ENCODE results near the gene HOPX. TPM values are rescaled to one million over a fixed set of nuclear protein-coding genes. Genes with fewer than 3 reads are reported as not detected.

HOPX gene
- polyA plus RNA-seq, 2 of the 4 experiments (the other 2 are of a cell fraction) = not detected

DNA sequence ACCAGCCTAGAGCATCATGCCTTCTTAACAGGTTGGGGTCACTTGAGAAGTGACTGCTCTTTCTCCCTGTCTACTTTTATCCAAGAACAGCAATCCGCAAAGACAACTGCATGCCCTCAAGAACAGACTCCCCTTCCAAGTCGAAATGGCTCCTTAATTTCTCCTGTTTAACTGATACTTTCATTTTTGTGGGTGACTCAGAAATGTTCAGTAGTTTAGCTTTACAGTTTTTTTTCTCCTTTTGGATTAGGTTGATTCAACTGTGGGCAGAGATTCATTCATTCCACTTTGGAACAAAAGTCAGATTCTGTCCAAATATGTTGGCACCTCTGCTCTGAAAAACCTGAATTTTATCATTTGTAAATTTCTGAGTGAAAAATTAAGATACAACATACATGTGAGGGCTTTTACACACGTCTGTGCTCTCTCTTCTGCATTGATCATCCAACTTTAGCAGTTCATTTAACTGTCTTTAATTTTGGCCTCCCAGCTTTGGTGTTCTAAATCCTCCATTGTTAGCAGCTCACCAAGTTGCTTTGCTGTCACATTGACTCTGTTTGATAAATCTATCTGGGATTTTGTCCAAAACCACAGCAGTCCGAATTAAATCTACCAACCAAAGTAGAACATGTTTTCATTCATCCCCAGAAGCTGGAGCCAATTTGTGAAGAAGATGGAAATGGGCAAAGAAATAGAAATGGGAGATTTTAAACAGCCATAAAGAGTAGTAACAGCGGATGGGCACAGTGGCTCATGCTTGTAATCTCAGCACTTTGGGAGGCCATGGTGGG, 50.0 kb downstream of the HOPX start:
- no peak overlapping the region for H3K4me3 ChIP-seq
- TF ChIP-seq JUNB (IDR thresholded peaks at IDR 0.05) (no peak), RFX5 (IDR thresholded peaks at IDR 0.05) (no peak), HOXA7 (CRISPR knock-in tag; IDR thresholded peaks at IDR 0.05) (no peak), SREBF2 (IDR thresholded peaks at IDR 0.05) (no peak), MAFK (IDR thresholded peaks at IDR 0.05; ENCODE audit: partially characterized antibody) (no peak), RNF2 (IDR thresholded peaks at IDR 0.05; ENCODE audit: borderline replicate concordance, low read depth) (no peak), TP53 (CRISPR knock-in tag; IDR thresholded peaks at IDR 0.05) (no peak), HOXB5 (CRISPR knock-in tag; IDR thresholded peaks at IDR 0.05) (no peak), HEYL (CRISPR knock-in tag; IDR thresholded peaks at IDR 0.05) (no peak), CBX8 (IDR thresholded peaks at IDR 0.05) (no peak)
- TF ChIP-seq, protein P1, sequence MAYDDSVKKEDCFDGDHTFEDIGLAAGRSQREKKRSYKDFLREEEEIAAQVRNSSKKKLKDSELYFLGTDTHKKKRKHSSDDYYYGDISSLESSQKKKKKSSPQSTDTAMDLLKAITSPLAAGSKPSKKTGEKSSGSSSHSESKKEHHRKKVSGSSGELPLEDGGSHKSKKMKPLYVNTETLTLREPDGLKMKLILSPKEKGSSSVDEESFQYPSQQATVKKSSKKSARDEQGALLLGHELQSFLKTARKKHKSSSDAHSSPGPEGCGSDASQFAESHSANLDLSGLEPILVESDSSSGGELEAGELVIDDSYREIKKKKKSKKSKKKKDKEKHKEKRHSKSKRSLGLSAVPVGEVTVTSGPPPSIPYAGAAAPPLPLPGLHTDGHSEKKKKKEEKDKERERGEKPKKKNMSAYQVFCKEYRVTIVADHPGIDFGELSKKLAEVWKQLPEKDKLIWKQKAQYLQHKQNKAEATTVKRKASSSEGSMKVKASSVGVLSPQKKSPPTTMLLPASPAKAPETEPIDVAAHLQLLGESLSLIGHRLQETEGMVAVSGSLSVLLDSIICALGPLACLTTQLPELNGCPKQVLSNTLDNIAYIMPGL (CRISPR knock-in tag; IDR thresholded peaks at IDR 0.05; ENCODE audit: borderline replicate concordance) = no peak
- ATAC-seq = no peak
- H3K9me3 ChIP-seq = no peaks in the 10 kb centered on the region; the same call in 2 of the 3 replicates
- FAIRE-seq = no peak
- H3K4me2 ChIP-seq = no peak overlapping the region
- no peak for DNase-seq (ENCODE audit: low read depth in 1 of 2, low spot score in 1 of 2)
- 41% methylated on average over 5 of the region's 5 CpGs for WGBS (ENCODE audit: missing lambda C conversion rate)
- CTCF ChIA-PET = interaction anchor here (1.8 kb wide), 1 partner anchor 10 kb away, joined by 4 read pairs; no protein-coding TSS in a partner anchor
- no peaks in the 10 kb centered on the region for H3K4me1 ChIP-seq
- POLR2A ChIA-PET = no interaction called here
- H3K27ac ChIP-seq = no peak overlapping the region

DNA sequence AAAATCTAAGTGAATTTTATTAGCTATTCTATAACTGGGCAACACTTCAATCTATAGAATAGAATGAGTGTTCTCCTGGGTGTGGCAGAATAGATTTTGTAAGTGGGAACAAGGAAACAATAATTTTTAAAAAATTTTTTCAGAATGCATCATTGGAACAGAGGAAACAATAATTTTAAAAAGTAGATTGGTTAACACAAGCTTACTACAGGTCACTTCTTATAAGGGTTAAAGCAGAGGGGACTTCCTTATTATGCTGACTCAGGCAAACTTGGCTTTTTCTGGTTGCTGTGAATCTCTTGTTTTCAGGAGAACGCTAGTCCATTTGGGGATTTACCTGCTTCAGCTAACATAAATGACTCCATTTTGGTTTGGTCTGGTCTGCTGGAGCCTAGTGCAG, 52.5 kb downstream of the HOPX start:
- ChIA-PET POLR2A (no interaction called here), CTCF (interaction anchor here (0.9 to 1.9 kb wide), 3 partner anchors 13 to 171 kb away, joined by 3 to 5 read pairs (median 4); no protein-coding TSS in a partner anchor)
- ATAC-seq = no peak
- no peak for DNase-seq (ENCODE audit: low read depth in 1 of 2, low spot score in 1 of 2)
- Histone ChIP-seq H3K4me1 (no peaks in the 10 kb centered on the region), H3K9me3 (no peaks in the 10 kb centered on the region; the same call in 2 of the 3 replicates), H3K4me2 (no peak overlapping the region), H3K27ac (no peak overlapping the region), H3K4me3 (no peak overlapping the region)
- 43% methylated on average over 1 of the region's 1 CpG for WGBS (ENCODE audit: missing lambda C conversion rate)
- FAIRE-seq = no peak
- TF ChIP-seq ESRRA (IDR thresholded peaks at IDR 0.05; ENCODE audit: borderline replicate concordance, low read length) = no peak
- peak; percentile 87 for TF ChIP-seq MAFK (IDR thresholded peaks at IDR 0.05; ENCODE audit: partially characterized antibody)

DNA sequence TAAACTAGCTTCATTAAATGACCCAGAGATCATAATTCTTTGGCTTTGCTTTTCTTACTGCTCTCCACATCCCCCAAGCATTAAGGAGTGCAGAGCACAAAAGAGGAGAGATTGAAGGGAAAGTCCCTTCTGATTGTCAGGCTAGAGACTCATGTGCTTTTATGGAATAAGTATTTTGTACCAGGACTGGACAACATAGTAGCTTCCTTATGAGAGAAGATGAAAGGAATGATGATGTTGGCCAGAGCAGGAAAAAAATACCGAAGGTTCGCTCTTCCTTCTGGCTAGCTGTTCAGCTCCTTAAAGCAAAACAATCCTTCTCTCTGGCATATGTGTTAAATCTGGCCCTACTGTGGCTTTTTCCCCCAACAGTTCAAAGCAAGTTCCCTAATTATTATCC, 53.1 kb downstream of the HOPX start:
- DNase-seq (ENCODE audit: low read depth in 1 of 2, low spot score in 1 of 2) (no peak), FAIRE-seq (no peak), ATAC-seq (no peak)
- POLR2A ChIA-PET = no interaction called here
- CTCF ChIA-PET = interaction anchor here (0.9 to 1.9 kb wide), 4 partner anchors 12 to 172 kb away, joined by 3 to 5 read pairs (median 4); no protein-coding TSS in a partner anchor
- Histone ChIP-seq H3K9me3 (no peaks in the 10 kb centered on the region; the same call in 2 of the 3 replicates), H3K4me1 (no peaks in the 10 kb centered on the region), H3K27ac (no peak overlapping the region), H3K4me2 (no peak overlapping the region), H3K4me3 (no peak overlapping the region)
- WGBS (ENCODE audit: missing lambda C conversion rate) = 53% methylated on average over 2 of the region's 2 CpGs
- TF ChIP-seq, protein P2, sequence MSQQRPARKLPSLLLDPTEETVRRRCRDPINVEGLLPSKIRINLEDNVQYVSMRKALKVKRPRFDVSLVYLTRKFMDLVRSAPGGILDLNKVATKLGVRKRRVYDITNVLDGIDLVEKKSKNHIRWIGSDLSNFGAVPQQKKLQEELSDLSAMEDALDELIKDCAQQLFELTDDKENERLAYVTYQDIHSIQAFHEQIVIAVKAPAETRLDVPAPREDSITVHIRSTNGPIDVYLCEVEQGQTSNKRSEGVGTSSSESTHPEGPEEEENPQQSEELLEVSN (IDR thresholded peaks at IDR 0.05; ENCODE audit: borderline replicate concordance, low read depth) = no peak
- TF ChIP-seq MYC (IDR thresholded peaks at IDR 0.05; ENCODE audit: borderline replicate concordance, low read length) = no peak
- TF ChIP-seq, protein P3, sequence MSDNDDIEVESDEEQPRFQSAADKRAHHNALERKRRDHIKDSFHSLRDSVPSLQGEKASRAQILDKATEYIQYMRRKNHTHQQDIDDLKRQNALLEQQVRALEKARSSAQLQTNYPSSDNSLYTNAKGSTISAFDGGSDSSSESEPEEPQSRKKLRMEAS (IDR thresholded peaks at IDR 0.05) = no peak
- TF ChIP-seq EHF (CRISPR knock-in tag; IDR thresholded peaks at IDR 0.05) = no peak
- no peak for TF ChIP-seq NFE2L2 (conservative IDR thresholded peaks at IDR 0.05; ENCODE audit: low read length)
- TF ChIP-seq, protein P4, sequence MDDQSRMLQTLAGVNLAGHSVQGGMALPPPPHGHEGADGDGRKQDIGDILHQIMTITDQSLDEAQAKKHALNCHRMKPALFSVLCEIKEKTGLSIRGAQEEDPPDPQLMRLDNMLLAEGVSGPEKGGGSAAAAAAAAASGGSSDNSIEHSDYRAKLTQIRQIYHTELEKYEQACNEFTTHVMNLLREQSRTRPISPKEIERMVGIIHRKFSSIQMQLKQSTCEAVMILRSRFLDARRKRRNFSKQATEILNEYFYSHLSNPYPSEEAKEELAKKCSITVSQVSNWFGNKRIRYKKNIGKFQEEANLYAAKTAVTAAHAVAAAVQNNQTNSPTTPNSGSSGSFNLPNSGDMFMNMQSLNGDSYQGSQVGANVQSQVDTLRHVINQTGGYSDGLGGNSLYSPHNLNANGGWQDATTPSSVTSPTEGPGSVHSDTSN (IDR thresholded peaks at IDR 0.05) = no peak
- no peak for TF ChIP-seq HOXB13 (CRISPR knock-in tag; IDR thresholded peaks at IDR 0.05; ENCODE audit: low read depth)
- TF ChIP-seq KDM5A (IDR thresholded peaks at IDR 0.05) = no peak
- TF ChIP-seq ZNF302 (CRISPR knock-in tag; IDR thresholded peaks at IDR 0.05) = no peak
- TF ChIP-seq CBX2 (IDR thresholded peaks at IDR 0.05; ENCODE audit: borderline replicate concordance, low read depth) = no peak
- no peak for TF ChIP-seq HDAC2 (IDR thresholded peaks at IDR 0.05)
- TF ChIP-seq, protein P5, sequence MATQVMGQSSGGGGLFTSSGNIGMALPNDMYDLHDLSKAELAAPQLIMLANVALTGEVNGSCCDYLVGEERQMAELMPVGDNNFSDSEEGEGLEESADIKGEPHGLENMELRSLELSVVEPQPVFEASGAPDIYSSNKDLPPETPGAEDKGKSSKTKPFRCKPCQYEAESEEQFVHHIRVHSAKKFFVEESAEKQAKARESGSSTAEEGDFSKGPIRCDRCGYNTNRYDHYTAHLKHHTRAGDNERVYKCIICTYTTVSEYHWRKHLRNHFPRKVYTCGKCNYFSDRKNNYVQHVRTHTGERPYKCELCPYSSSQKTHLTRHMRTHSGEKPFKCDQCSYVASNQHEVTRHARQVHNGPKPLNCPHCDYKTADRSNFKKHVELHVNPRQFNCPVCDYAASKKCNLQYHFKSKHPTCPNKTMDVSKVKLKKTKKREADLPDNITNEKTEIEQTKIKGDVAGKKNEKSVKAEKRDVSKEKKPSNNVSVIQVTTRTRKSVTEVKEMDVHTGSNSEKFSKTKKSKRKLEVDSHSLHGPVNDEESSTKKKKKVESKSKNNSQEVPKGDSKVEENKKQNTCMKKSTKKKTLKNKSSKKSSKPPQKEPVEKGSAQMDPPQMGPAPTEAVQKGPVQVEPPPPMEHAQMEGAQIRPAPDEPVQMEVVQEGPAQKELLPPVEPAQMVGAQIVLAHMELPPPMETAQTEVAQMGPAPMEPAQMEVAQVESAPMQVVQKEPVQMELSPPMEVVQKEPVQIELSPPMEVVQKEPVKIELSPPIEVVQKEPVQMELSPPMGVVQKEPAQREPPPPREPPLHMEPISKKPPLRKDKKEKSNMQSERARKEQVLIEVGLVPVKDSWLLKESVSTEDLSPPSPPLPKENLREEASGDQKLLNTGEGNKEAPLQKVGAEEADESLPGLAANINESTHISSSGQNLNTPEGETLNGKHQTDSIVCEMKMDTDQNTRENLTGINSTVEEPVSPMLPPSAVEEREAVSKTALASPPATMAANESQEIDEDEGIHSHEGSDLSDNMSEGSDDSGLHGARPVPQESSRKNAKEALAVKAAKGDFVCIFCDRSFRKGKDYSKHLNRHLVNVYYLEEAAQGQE (IDR thresholded peaks at IDR 0.05) = no peak
- TF ChIP-seq, protein P6, sequence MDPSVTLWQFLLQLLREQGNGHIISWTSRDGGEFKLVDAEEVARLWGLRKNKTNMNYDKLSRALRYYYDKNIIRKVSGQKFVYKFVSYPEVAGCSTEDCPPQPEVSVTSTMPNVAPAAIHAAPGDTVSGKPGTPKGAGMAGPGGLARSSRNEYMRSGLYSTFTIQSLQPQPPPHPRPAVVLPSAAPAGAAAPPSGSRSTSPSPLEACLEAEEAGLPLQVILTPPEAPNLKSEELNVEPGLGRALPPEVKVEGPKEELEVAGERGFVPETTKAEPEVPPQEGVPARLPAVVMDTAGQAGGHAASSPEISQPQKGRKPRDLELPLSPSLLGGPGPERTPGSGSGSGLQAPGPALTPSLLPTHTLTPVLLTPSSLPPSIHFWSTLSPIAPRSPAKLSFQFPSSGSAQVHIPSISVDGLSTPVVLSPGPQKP (IDR thresholded peaks at IDR 0.05; ENCODE audit: low read depth, low read length) = no peak
- no peak for TF ChIP-seq KDM1A (IDR thresholded peaks at IDR 0.05; ENCODE audit: low read depth)

Data from A549 (cell line).